ENCODE data around the gene EXOC4. TPM values are rescaled to one million over a fixed set of nuclear protein-coding genes. Genes with fewer than 3 reads are reported as not detected.
"Not testable (repeated sequence)": the region's sequence is repeated elsewhere in the genome, so short reads cannot be mapped to it uniquely, and the experiment has no call there.

EXOC4 gene
- total RNA-seq, 1 donor from 2014 or later: 41.3 TPM

GRCh38 chr7:133275008-133275407 is 22.1 kb downstream of the EXOC4 start:
- H3K4me3 ChIP-seq (ENCODE audit: low read depth, low read length): no peak overlapping the region
- no peak for DNase-seq (ENCODE audit: low read depth)
- TF ChIP-seq, protein P1, sequence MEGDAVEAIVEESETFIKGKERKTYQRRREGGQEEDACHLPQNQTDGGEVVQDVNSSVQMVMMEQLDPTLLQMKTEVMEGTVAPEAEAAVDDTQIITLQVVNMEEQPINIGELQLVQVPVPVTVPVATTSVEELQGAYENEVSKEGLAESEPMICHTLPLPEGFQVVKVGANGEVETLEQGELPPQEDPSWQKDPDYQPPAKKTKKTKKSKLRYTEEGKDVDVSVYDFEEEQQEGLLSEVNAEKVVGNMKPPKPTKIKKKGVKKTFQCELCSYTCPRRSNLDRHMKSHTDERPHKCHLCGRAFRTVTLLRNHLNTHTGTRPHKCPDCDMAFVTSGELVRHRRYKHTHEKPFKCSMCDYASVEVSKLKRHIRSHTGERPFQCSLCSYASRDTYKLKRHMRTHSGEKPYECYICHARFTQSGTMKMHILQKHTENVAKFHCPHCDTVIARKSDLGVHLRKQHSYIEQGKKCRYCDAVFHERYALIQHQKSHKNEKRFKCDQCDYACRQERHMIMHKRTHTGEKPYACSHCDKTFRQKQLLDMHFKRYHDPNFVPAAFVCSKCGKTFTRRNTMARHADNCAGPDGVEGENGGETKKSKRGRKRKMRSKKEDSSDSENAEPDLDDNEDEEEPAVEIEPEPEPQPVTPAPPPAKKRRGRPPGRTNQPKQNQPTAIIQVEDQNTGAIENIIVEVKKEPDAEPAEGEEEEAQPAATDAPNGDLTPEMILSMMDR (conservative IDR thresholded peaks at IDR 0.05; ENCODE audit: low read depth, low read length): peak; percentile 54

DNA sequence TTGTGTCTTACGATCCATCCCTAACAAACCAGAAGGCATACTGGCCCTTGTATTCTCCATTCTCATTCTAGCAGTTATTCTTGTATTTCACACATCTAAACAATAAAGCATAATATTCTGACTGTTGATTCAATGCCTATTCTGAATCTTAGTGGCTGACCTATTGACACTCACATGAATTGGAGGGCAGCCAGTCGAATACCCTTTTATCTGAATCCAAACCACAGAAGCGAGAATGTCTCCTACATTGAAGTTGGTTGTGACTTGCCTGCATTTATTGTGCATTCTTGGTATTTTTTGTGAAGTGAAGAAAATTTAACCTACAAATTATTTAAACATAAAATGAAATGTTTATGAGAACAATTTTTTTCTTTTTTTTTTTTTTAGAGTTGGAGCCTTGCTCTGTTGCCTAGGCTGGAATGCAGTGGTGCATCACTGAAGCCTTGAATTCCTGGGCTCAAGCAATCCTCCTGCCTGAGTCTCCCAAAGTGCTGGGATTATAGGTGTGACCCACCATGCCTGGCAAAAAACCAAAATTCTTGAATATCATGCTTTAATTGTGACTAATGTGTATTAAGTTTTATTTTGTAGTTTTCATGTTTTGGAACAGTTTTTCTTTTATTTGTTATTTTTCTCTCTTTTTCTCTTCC is 22.7 kb downstream of the EXOC4 start:
- TF ChIP-seq, protein P1 (conservative IDR thresholded peaks at IDR 0.05; ENCODE audit: low read depth, low read length): no peak
- H3K4me3 ChIP-seq (ENCODE audit: low read depth, low read length): no peak overlapping the region
- no peak for DNase-seq (ENCODE audit: low read depth)

DNA sequence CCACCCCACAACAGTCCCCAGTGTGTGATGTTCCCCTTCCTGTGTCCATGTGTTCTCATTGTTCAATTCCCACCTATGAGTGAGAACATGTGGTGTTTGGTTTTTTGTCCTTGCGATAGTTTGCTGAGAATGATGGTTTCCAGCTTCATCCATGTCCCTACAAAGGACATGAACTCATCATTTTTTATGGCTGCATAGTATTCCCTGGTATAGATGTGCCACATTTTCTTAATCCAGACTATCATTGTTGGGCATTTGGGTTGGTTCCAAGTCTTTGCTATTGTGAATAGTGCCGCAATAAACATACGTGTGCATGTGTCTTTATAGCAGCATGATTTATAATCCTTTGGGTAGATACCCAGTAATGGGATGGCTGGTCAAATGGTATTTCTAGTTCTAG is 26.1 kb downstream of the EXOC4 start:
- H3K4me3 ChIP-seq (ENCODE audit: low read depth, low read length); DNase-seq (ENCODE audit: low read depth): not testable (repeated sequence)

- no peak overlapping the region for H3K4me3 ChIP-seq (ENCODE audit: low read depth, low read length)
- DNase-seq (ENCODE audit: low read depth): no peak
- TF ChIP-seq, protein P1 (conservative IDR thresholded peaks at IDR 0.05; ENCODE audit: low read depth, low read length): no peak
Observed at GRCh38 chr7:133282094-133282493, 29.2 kb downstream of the EXOC4 start.

DNA sequence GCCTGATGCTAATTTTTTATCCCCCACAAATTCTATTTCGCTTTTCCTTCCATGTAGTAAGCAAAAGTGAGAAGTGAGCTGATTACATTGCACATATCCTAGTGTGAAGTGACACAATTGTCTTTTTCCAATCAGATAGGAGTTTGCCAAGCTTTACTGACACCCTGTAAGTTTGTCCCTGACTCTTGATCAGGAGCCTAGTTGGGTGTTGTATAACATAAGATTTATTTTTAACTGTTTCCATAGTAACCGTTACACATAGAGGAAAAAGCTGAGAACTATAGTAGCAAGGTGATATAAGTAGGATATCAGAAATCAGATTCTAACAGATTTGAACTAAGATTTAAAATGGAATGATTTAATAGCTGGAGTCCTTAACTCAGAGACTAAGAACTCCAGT is 31.2 kb downstream of the EXOC4 start:
- no peak for DNase-seq (ENCODE audit: low read depth)
- TF ChIP-seq, protein P1 (conservative IDR thresholded peaks at IDR 0.05; ENCODE audit: low read depth, low read length): no peak
- no peak overlapping the region for H3K4me3 ChIP-seq (ENCODE audit: low read depth, low read length)

DNA sequence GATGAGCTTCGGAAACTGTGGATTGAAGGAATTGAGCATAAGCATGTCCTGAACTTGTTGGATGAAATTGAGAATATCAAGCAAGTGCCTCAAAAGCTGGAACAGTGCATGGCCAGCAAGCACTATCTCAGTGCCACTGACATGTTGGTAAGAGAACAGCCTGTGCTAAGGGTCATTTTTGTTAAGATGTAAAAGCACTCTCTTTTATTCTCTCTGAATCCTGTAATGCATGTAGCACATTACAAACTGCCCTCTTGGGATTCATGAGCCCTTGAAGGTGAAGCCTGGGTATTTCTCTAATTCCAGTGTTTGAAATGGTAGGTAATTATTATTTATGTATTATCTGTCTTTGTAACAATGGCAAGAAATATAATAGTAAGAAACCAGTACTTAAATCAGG is 36.1 kb downstream of the EXOC4 start:
- TF ChIP-seq, protein P1 (conservative IDR thresholded peaks at IDR 0.05; ENCODE audit: low read depth, low read length): no peak
- no peak for DNase-seq (ENCODE audit: low read depth)
- no peak overlapping the region for H3K4me3 ChIP-seq (ENCODE audit: low read depth, low read length)

- DNase-seq (ENCODE audit: low read depth): no peak
- H3K4me3 ChIP-seq (ENCODE audit: low read depth, low read length): no peak overlapping the region
Observed at GRCh38 chr7:133290041-133290440, 37.2 kb downstream of the EXOC4 start.

More at GRCh38 chr7:133290041-133290440, 37.2 kb downstream of the EXOC4 start:
- TF ChIP-seq, protein P1 (conservative IDR thresholded peaks at IDR 0.05; ENCODE audit: low read depth, low read length): no peak
